HEK293 (cell line): ENCODE data around the gene HIVEP2.

Source experiments
- CTCF ChIA-PET: fragments of 350-600 bp; formaldehyde crosslinking; extraction: SDS; loops from one replicate; lab custom pipeline; 2021; ENCODE audit warnings: antibody characterized with exemption; lab: Yijun Ruan, JAX
- POLR2A ChIA-PET: fragments of 300-600 bp; formaldehyde crosslinking; extraction: SDS; loops from one replicate; lab custom pipeline; 2020; ENCODE audit warnings: antibody characterized with exemption, inconsistent platforms; lab: Yijun Ruan, JAX
- H3K27ac ChIP-seq: fragments of 200-500 bp; sonication (Bioruptor generic); 2 replicates; pipeline ENCODE4 v1.5.1; 2014; ENCODE audit warnings: low read depth, low read length, control low read depth, inconsistent platforms; ENCODE audit errors: extremely low read depth
- H3K36me3 ChIP-seq, 2 experiments: fragments of 200-500 bp in 1 of 2; sonication (Bioruptor generic) in 1 of 2; 1 replicate in 1 of 2; 2 replicates in 1 of 2; pipeline ENCODE4 v1.5.1; 2014 to 2017; ENCODE audit warnings: inconsistent platforms in 2 of 2, low read length in 2 of 2; ENCODE audit not compliant: control insufficient read depth in 2 of 2, insufficient read depth in 1 of 2
- H3K4me1 ChIP-seq: fragments of 200-500 bp; sonication (Bioruptor generic); 2 replicates; pipeline ENCODE4 v1.5.1; 2014; ENCODE audit warnings: mild to moderate bottlenecking, low read length, inconsistent platforms; ENCODE audit not compliant: control insufficient read depth, insufficient read depth
- H3K4me3 ChIP-seq: 2 replicates; pipeline ENCODE4 v1.5.1; 2011; ENCODE audit warnings: low read depth, mild to moderate bottlenecking, control low read depth, low read length, moderate library complexity
- H3K9me3 ChIP-seq: fragments of 200-500 bp; sonication (Bioruptor generic); 2 replicates; pipeline ENCODE4 v1.5.1; 2014; ENCODE audit warnings: low read depth, low read length, inconsistent platforms; ENCODE audit not compliant: control insufficient read depth, insufficient read depth
- BCL11A ChIP-seq: fragments of 450-650 bp; formaldehyde crosslinking; IDR thresholded peaks from 2 replicates; pipeline ENCODE4 v1.5.1; 2016; ENCODE audit warnings: low read depth, missing biosample characterization, missing genetic modification characterization
- EGR2 ChIP-seq: fragments of 450-650 bp; formaldehyde crosslinking; IDR thresholded peaks from 2 replicates; pipeline ENCODE4 v1.5.1; 2016; ENCODE audit warnings: low read depth, missing biosample characterization, missing genetic modification characterization
- GLI2 ChIP-seq: fragments of 450-650 bp; formaldehyde crosslinking; IDR thresholded peaks from 2 replicates; pipeline ENCODE4; 2017; ENCODE audit warnings: missing biosample characterization, missing genetic modification characterization, low read depth, borderline replicate concordance
- KLF7 ChIP-seq: fragments of 450-650 bp; formaldehyde crosslinking; IDR thresholded peaks from 2 replicates; pipeline ENCODE4 v1.5.1; 2016; ENCODE audit warnings: missing biosample characterization, missing genetic modification characterization, borderline replicate concordance
- PBX3 ChIP-seq: sonication (generic); formaldehyde crosslinking; IDR thresholded peaks from 2 replicates; pipeline ENCODE4 v1.8.1; 2022; ENCODE audit warnings: mild to moderate bottlenecking, moderate library complexity, missing genetic modification reagents
- PRDM1 ChIP-seq: fragments of 450-650 bp; formaldehyde crosslinking; IDR thresholded peaks from 2 replicates; pipeline ENCODE4; 2016; ENCODE audit warnings: missing biosample characterization, missing genetic modification characterization
- ZBTB7A ChIP-seq: fragments of 450-650 bp; formaldehyde crosslinking; IDR thresholded peaks from 2 replicates; pipeline ENCODE4 v1.5.1; 2016; ENCODE audit warnings: low read depth, missing biosample characterization, missing genetic modification characterization
- ZFHX2 ChIP-seq: fragments of 450-650 bp; formaldehyde crosslinking; conservative IDR thresholded peaks from 2 replicates; pipeline ENCODE4 v1.5.1; 2016; ENCODE audit warnings: missing biosample characterization, missing genetic modification characterization
- ZNF248 ChIP-seq: fragments of 450-650 bp; formaldehyde crosslinking; IDR thresholded peaks from 2 replicates; pipeline ENCODE4 v1.5.1; 2017; ENCODE audit warnings: missing biosample characterization, missing genetic modification characterization
- ZNF585B ChIP-seq: fragments of 450-650 bp; formaldehyde crosslinking; IDR thresholded peaks from 2 replicates; pipeline ENCODE4 v1.5.1; 2016; ENCODE audit warnings: missing biosample characterization, missing genetic modification characterization
- ZNF623 ChIP-seq: fragments of 450-650 bp; formaldehyde crosslinking; IDR thresholded peaks from 2 replicates; pipeline ENCODE4 v1.5.1; 2016; ENCODE audit warnings: missing biosample characterization, missing genetic modification characterization
- ZNF629 ChIP-seq: fragments of 450-650 bp; formaldehyde crosslinking; IDR thresholded peaks from 2 replicates; pipeline ENCODE4 v1.5.1; 2017; ENCODE audit warnings: missing biosample characterization, missing genetic modification characterization
- ZNF76 ChIP-seq: fragments of 450-650 bp; formaldehyde crosslinking; IDR thresholded peaks from 2 replicates; pipeline ENCODE4; 2016; ENCODE audit warnings: low read depth, missing biosample characterization, missing genetic modification characterization, borderline replicate concordance
- ZNF768 ChIP-seq: fragments of 450-650 bp; formaldehyde crosslinking; IDR thresholded peaks from 2 replicates; pipeline ENCODE4 v1.5.1; 2018; ENCODE audit warnings: missing biosample characterization, mild to moderate bottlenecking, missing genetic modification characterization
- ZSCAN30 ChIP-seq: fragments of 450-650 bp; IDR thresholded peaks from 2 replicates; pipeline ENCODE4 v1.5.1; 2018; ENCODE audit warnings: missing biosample characterization, mild to moderate bottlenecking, missing genetic modification characterization, moderate library complexity
- ZSCAN4 ChIP-seq: fragments of 450-650 bp; formaldehyde crosslinking; IDR thresholded peaks from 2 replicates; pipeline ENCODE4 v1.5.1; 2017; ENCODE audit warnings: missing biosample characterization, missing genetic modification characterization
- TF ChIP-seq, protein P1 (sequence below): fragments of 450-650 bp; formaldehyde crosslinking; IDR thresholded peaks from 2 replicates; pipeline ENCODE4 v1.5.1; 2016; ENCODE audit warnings: missing biosample characterization, missing genetic modification characterization
- TF ChIP-seq, protein P2 (sequence below): fragments of 450-650 bp; formaldehyde crosslinking; IDR thresholded peaks from 2 replicates; pipeline ENCODE4 v1.5.1; 2016; ENCODE audit warnings: missing biosample characterization, missing genetic modification characterization
- TF ChIP-seq, protein P3 (sequence below): fragments of 450-650 bp; formaldehyde crosslinking; IDR thresholded peaks from 2 replicates; pipeline ENCODE4 v1.5.1; 2016; ENCODE audit warnings: missing biosample characterization, missing genetic modification characterization

Gene HIVEP2

DNA sequence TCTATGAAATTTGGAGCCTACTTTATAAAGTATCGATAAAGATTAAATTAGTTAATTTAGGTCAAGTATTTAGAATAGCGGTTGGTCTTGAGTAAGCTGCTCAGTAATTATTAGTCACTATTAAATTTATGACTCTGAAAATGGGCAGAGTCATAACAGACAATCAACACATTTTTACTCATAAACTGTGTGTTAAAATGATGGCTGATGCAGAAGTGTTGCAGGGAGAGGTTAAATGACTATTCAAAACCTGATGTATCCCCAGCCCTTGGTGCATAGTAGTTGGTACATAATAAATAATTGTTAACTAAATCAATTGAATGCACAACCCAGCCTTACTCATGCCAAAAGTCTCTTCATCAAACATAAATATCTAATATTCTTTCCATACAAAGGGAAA lies 30.6 kb downstream of the HIVEP2 start:
- Histone ChIP-seq H3K9me3 (no peaks in the 10 kb centered on the region), H3K36me3 (no peaks in the 10 kb centered on the region), H3K27ac (no peak overlapping the region), H3K4me1 (no peaks in the 10 kb centered on the region), H3K4me3 (no peak overlapping the region)
- ChIA-PET CTCF (interaction anchor here (0.6 kb wide), 1 partner anchor 220 kb away, joined by 4 read pairs; no protein-coding TSS in a partner anchor), POLR2A (no interaction called here)
- no peak for TF ChIP-seq PRDM1
- TF ChIP-seq ZBTB7A (tag by site-specific recombination), result no peak
- no peak for TF ChIP-seq ZNF585B (tag by site-specific recombination)
- no peak for TF ChIP-seq ZNF629
- no peak for TF ChIP-seq ZNF768 (tag by site-specific recombination)
- TF ChIP-seq ZNF248 (tag by site-specific recombination), result no peak
- TF ChIP-seq, protein P1, sequence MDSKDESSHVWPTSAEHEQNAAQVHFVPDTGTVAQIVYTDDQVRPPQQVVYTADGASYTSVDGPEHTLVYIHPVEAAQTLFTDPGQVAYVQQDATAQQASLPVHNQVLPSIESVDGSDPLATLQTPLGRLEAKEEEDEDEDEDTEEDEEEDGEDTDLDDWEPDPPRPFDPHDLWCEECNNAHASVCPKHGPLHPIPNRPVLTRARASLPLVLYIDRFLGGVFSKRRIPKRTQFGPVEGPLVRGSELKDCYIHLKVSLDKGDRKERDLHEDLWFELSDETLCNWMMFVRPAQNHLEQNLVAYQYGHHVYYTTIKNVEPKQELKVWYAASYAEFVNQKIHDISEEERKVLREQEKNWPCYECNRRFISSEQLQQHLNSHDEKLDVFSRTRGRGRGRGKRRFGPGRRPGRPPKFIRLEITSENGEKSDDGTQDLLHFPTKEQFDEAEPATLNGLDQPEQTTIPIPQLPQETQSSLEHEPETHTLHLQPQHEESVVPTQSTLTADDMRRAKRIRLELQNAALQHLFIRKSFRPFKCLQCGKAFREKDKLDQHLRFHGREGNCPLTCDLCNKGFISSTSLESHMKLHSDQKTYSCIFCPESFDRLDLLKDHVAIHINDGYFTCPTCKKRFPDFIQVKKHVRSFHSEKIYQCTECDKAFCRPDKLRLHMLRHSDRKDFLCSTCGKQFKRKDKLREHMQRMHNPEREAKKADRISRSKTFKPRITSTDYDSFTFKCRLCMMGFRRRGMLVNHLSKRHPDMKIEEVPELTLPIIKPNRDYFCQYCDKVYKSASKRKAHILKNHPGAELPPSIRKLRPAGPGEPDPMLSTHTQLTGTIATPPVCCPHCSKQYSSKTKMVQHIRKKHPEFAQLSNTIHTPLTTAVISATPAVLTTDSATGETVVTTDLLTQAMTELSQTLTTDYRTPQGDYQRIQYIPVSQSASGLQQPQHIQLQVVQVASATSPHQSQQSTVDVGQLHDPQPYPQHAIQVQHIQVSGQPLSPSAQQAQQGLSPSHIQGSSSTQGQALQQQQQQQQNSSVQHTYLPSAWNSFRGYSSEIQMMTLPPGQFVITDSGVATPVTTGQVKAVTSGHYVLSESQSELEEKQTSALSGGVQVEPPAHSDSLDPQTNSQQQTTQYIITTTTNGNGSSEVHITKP (tag by site-specific recombination), result no peak
- TF ChIP-seq PBX3 (CRISPR knock-in tag), result no peak
- TF ChIP-seq, protein P2, sequence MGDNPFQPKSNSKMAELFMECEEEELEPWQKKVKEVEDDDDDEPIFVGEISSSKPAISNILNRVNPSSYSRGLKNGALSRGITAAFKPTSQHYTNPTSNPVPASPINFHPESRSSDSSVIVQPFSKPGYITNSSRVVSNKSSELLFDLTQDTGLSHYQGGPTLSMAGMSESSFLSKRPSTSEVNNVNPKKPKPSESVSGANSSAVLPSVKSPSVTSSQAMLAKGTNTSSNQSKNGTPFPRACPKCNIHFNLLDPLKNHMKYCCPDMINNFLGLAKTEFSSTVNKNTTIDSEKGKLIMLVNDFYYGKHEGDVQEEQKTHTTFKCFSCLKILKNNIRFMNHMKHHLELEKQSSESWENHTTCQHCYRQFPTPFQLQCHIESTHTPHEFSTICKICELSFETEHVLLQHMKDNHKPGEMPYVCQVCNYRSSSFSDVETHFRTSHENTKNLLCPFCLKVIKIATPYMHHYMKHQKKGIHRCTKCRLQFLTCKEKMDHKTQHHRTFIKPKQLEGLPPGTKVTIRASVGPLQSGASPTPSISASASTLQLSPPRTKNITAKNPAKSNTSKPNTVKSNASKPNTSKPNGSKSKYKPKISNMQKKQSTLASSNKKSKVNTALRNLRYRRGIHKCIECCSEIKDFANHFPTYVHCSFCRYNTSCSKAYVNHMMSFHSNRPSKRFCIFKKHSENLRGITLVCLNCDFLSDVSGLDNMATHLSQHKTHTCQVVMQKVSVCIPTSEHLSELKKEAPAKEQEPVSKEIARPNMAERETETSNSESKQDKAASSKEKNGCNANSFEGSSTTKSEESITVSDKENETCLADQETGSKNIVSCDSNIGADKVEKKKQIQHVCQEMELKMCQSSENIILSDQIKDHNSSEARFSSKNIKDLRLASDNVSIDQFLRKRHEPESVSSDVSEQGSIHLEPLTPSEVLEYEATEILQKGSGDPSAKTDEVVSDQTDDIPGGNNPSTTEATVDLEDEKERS (tag by site-specific recombination), result no peak
- TF ChIP-seq ZNF623 (tag by site-specific recombination), result no peak
- no peak for TF ChIP-seq ZNF76
- TF ChIP-seq GLI2 (tag by site-specific recombination), result no peak
- TF ChIP-seq EGR2 (tag by site-specific recombination), result no peak
- TF ChIP-seq ZFHX2 (tag by site-specific recombination), result no peak
- no peak for TF ChIP-seq ZSCAN4 (tag by site-specific recombination)
- no peak for TF ChIP-seq BCL11A (tag by site-specific recombination)
- no peak for TF ChIP-seq KLF7 (tag by site-specific recombination)
- TF ChIP-seq, protein P3, sequence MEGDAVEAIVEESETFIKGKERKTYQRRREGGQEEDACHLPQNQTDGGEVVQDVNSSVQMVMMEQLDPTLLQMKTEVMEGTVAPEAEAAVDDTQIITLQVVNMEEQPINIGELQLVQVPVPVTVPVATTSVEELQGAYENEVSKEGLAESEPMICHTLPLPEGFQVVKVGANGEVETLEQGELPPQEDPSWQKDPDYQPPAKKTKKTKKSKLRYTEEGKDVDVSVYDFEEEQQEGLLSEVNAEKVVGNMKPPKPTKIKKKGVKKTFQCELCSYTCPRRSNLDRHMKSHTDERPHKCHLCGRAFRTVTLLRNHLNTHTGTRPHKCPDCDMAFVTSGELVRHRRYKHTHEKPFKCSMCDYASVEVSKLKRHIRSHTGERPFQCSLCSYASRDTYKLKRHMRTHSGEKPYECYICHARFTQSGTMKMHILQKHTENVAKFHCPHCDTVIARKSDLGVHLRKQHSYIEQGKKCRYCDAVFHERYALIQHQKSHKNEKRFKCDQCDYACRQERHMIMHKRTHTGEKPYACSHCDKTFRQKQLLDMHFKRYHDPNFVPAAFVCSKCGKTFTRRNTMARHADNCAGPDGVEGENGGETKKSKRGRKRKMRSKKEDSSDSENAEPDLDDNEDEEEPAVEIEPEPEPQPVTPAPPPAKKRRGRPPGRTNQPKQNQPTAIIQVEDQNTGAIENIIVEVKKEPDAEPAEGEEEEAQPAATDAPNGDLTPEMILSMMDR (tag by site-specific recombination), result no peak
- TF ChIP-seq ZSCAN30 (tag by site-specific recombination), result no peak
